UCSD-AML1 (cell line): Measurements from ENCODE around the gene DLG2.
"Not testable (repeated sequence)": the region's sequence is repeated elsewhere in the genome, so short reads cannot be mapped to it uniquely, and the experiment has no call there.

Source experiments
- DNase-seq: peaks from one replicate; lab custom pipeline; 2025; ENCODE audit not compliant: unreplicated experiment; lab: John Stamatoyannopoulos, UW

Gene DLG2

GRCh38 chr11:85133636-85134035, 493.5 kb downstream of the DLG2 start:
- no peak for DNase-seq

GRCh38 chr11:85132851-85133585, 494.1 kb downstream of the DLG2 start:
- DNase-seq = peak; percentile 6

DNA sequence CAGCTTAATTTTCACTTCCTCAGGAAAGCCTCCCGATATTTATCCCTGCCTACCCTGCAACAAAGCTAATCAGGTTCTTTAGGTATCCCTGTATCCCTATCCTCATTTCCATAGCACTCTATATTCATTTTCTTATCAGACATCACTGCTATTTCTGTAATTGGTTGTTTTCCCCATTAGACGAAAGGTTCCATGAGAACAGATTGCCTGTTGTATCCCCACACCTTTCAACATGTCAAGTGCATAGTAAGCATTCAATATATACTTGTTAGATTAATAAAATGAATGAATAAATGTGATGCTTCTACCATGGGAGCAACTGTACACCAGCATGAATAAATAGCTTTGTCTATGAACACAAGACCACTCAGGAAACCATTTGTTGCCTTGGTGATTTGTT, 499.8 kb downstream of the DLG2 start:
- DNase-seq = no peak

GRCh38 chr11:85123752-85124231, 503.4 kb downstream of the DLG2 start:
- DNase-seq = no peak

DNA sequence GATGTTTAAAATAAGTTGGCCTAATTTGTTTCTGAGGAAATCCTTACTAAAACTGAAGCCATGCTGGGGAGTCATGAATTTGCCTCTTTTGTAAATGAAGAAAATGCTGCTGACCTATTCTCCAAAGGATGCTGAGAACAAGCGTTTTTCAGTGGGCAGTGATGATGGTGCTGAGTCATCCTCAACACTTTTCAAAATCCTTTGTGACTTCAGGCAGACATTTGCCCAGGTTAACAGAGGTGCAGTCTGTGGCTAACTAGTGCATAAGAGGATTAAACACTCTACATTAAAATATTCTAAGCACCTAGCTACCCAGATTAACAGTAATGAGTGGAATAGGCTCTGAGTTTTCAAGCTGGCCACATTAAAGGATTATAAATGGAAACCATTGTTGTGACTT, 509.0 kb downstream of the DLG2 start:
- no peak for DNase-seq

GRCh38 chr11:85115798-85116197, 511.3 kb downstream of the DLG2 start:
- no peak for DNase-seq

DNA sequence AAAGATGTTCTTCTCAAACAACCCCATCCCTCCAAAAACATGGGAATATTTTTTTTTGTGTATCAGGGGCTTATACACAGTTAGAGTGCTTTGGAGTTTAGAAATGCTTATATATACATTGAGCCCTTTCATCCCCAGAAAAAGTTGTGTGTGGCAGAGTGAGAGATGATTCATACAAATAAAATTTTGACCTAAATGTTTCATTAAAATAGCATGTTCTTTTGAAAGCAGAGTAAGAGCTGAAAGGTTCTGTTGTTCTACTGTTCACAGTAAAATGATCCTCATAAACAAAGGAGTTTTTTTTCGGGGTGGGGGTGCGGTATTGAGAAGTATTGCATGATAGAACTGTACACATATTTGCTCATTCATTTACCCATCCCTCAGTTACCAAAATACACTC, 512.4 kb downstream of the DLG2 start:
- DNase-seq = no peak

DNA sequence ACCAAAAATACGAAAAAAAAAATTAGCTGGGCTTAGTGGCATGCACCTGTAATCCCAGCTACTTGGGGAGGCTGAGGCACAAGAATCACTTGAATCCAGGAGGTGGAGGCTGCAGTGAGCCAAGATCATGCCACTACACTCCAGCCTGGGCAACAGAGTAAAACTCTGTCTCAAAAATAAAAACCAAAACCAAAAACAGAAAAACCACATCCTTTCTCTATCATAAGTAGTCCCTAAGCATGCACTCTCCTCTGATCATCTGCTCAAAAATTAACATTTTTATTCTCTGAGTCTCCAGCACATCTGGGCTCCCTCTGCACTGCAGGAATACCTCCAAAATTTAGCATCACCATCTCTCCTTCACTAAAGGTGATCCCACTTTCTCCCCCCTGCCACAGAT, 516.9 kb downstream of the DLG2 start:
- DNase-seq = not testable (repeated sequence)

- no peak for DNase-seq
Observed at GRCh38 chr11:85109141-85109540, 518.0 kb downstream of the DLG2 start.

DNA sequence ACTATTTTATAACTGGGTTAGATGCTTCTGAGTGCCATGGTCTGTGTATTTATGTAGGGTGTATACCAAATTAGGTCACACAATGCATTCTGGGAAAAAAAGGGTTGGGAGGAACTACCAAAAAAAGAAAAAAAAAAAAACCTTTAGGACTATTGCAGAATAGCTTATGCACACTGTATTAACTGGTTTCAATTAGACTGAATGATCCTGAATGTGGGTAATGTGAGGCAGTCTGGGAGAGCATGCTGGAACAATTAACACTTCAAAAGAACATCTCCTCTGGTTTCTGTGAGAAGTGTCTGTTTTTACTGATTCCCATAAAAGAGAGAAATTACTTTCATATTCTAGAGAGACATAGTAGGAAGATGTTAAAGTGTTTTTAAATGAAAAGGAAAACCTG, 521.3 kb downstream of the DLG2 start:
- no peak for DNase-seq

DNA sequence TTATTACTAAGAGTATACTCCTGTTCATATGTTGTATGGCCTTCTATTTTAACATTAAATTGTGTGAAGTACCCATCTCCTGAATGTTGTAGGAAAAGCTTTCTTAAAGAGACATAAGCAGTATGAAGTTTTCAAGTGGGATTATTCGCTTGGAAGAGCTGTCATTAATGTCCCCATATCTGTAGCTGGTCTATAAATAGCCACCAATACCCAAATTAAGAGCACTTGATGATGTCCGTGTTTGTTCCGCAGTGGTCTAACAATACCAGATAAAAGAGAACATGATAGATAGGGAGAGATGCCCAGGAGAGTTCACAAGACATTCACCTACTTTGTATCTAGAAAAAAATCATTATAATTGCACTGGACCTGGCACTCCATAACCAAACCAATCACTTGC, 527.6 kb downstream of the DLG2 start:
- DNase-seq = no peak

GRCh38 chr11:85098996-85099395, 528.1 kb downstream of the DLG2 start:
- no peak for DNase-seq

DNA sequence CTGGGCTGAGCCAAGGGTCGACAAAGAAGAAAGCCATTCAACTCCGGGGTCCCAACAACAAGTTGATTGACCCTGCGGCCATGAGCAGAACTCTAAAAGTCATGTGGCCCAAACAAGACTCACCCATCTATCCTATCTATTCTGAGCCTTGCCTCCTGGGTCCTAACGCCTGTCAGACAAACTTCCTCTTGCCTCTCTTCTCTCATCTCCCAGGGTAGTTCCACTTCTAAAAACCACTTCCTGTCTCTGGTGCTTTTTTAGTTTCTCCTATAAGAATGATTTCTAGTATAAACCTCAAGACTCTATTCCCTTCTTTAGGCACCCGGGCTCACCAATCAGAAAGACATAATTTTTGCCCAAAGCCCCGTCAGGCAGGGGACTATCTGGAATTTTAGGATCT, 530.2 kb downstream of the DLG2 start:
- DNase-seq = peak; percentile 7

DNA sequence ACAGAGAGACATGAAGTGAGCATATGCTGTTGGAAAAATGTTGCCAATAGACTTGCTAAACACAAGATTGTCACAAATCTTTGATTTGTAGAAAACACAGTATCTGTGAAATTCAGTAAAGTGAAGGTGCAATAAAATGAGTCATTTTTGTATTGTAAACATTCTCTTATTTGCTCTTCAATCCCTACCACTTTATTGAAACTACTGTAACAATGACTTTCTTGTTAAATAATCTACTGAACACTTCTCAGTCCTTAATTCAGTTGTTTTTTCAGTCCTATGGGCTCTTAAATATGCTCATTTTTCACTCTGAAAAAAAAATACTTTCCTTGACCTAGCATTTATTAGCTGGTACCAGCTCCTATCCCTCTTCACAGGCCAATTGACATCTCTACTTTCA, 531.9 kb downstream of the DLG2 start:
- DNase-seq = no peak

DNA sequence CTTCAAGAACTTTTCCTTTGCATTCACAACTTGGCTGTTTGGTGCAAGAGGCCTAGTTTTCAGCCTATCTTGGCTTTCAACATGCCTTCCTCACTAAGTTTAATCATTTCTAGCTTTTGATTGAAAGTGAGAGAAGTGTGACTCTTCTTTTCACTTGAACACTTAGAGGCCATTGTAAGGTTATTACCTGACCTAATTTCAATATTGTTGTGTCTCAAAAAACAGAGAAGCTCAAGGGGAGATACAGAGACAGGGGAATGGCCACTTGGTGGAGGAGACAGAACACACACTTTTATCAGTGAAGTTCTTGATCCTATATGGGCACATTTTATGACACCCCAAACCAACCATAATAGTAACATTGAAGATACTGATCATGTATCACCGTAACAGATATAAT, 532.3 kb downstream of the DLG2 start:
- no peak for DNase-seq

- DNase-seq = no peak
Observed at GRCh38 chr11:85089654-85090053, 537.5 kb downstream of the DLG2 start.

GRCh38 chr11:85088286-85088685, 538.9 kb downstream of the DLG2 start:
- DNase-seq = no peak

GRCh38 chr11:85086504-85087284, 540.5 kb downstream of the DLG2 start:
- no peak for DNase-seq

DNA sequence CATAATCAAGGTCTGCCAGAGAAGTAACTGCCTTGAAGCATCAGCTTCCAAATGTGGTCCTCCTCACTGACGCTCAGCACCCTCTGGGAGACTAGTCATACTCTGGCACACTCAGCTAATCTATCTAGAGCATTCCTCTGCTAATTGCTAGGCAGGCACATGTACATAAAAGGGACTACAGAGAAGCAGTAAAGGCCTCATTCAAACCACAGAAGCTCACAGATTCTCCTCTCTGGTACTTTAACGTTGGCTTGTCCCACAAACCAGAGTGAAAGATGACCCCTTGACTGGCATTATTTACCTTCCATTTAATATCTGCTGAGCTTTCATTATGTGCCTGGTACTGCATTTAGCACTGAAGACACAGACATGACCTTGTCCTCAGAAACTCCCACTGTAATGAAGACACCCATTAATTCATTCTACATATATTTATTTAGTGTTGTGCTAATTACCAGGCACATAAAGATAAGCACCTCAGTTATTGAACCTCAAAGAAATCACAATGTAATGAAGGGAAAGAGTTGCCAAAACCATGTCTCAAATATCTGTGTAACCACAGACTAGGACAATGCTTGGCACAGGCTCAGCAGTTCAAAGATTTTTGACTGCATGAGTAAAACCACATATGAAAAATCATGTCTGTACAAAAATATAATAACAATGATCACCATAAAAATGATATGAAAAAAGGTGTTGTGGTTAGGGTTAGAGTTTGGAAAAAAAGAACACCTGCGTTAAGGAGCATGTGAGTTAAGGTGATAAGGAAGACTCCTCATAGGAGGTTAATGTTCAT, 550.4 kb downstream of the DLG2 start:
- no peak for DNase-seq

GRCh38 chr11:85062659-85063058, 564.5 kb downstream of the DLG2 start:
- DNase-seq = no peak

GRCh38 chr11:85052636-85053035, 574.5 kb downstream of the DLG2 start:
- DNase-seq = no peak

GRCh38 chr11:85048801-85049200, 578.3 kb downstream of the DLG2 start:
- no peak for DNase-seq
